CD14-positive monocyte (primary cell): ENCODE data around the gene PTPRE. TPM values are rescaled to one million over a fixed set of nuclear protein-coding genes. Genes with fewer than 3 reads are reported as not detected.

Source experiments
- DNase-seq, 3 donors: peaks; one replicate each; pipeline ENCODE4 v3.0.0-alpha.2; 2011 to 2022
- H2AFZ ChIP-seq: 2 replicates; pipeline ENCODE4 v1.6.0; 2012; ENCODE audit warnings: mild to moderate bottlenecking, low read depth, low read length, inconsistent platforms; ENCODE audit not compliant: insufficient read depth, poor library complexity, severe bottlenecking
- H3K27ac ChIP-seq, 2 donors: 1 replicate in 1 of 2; 2 replicates in 1 of 2; pipeline ENCODE4 v1.5.1; 2012 to 2013; ENCODE audit warnings: low read length in 2 of 2, control low read depth in 1 of 2, inconsistent platforms in 1 of 2, low read depth in 1 of 2, mild to moderate bottlenecking in 1 of 2
- H3K27me3 ChIP-seq, 2 donors: one replicate each; pipeline versions ENCODE4 v1.6.0 to v1.6.1; 2011 to 2013; ENCODE audit warnings: low read length in 2 of 2; ENCODE audit not compliant: control insufficient read depth in 2 of 2, insufficient read depth in 2 of 2
- H3K36me3 ChIP-seq, 2 donors: replicated peaks in 1 of 2; 1 replicate in 1 of 2; 2 replicates in 1 of 2; pipeline versions ENCODE4 v1.5.1 to v1.6.1; 2012 to 2013; ENCODE audit warnings: low read length in 2 of 2, control low read depth in 1 of 2, inconsistent platforms in 1 of 2, mild to moderate bottlenecking in 1 of 2; ENCODE audit not compliant: insufficient read depth in 2 of 2, control insufficient read depth in 1 of 2
- H3K4me1 ChIP-seq, 2 donors: 1 replicate in 1 of 2; 2 replicates in 1 of 2; pipeline versions ENCODE4 v1.5.1 to v1.6.1; 2012 to 2013; ENCODE audit warnings: low read length in 2 of 2, control low read depth in 1 of 2, inconsistent platforms in 1 of 2, mild to moderate bottlenecking in 1 of 2, moderate library complexity in 1 of 2; ENCODE audit not compliant: insufficient read depth in 2 of 2, control insufficient read depth in 1 of 2
- H3K4me2 ChIP-seq: replicated peaks from 2 replicates; pipeline ENCODE3; 2012; ENCODE audit warnings: low read length, moderate library complexity, mild to moderate bottlenecking; ENCODE audit not compliant: poor library complexity, severe bottlenecking; ENCODE audit errors: extremely low read depth
- H3K4me3 ChIP-seq, 3 experiments: fragments of 200-600 bp in 1 of 3; sonication (generic) in 1 of 3; replicated peaks in 1 of 3; 1 replicate in 2 of 3; 2 replicates in 1 of 3; pipeline ENCODE4 v1.5.1; 2011 to 2013; ENCODE audit warnings: low read length in 3 of 3, mild to moderate bottlenecking in 3 of 3, control low read depth in 2 of 3, low read depth in 2 of 3, inconsistent platforms in 1 of 3, moderate library complexity in 1 of 3
- H3K79me2 ChIP-seq: 2 replicates; pipeline ENCODE4 v1.6.0; 2012; ENCODE audit warnings: mild to moderate bottlenecking, control low read depth, inconsistent platforms, low read length, moderate library complexity; ENCODE audit not compliant: insufficient read depth
- H3K9ac ChIP-seq: 2 replicates; pipeline ENCODE4 v1.6.0; 2017; ENCODE audit warnings: low read length, mild to moderate bottlenecking; ENCODE audit not compliant: insufficient read depth, poor library complexity, severe bottlenecking
- H3K9me3 ChIP-seq, 2 donors: replicated peaks in 1 of 2; 1 replicate in 1 of 2; 2 replicates in 1 of 2; pipeline versions ENCODE4 v1.5.1 to v1.6.1; 2012 to 2013; ENCODE audit warnings: low read length in 2 of 2, control low read depth in 1 of 2; ENCODE audit not compliant: control insufficient read depth in 1 of 2, insufficient read depth in 1 of 2
- H4K20me1 ChIP-seq: 2 replicates; pipeline ENCODE4 v1.6.0; 2012; ENCODE audit warnings: mild to moderate bottlenecking, low read length, control low read depth, moderate library complexity; ENCODE audit not compliant: insufficient read depth
- H3K27ac Mint-ChIP-seq, 7 donors: one replicate each; pipeline ENCODE4 v1.8.0; 2020; ENCODE audit warnings: mild to moderate bottlenecking in 7 of 7, mixed read lengths in 7 of 7, moderate library complexity in 6 of 7, inconsistent platforms in 2 of 7
- H3K27me3 Mint-ChIP-seq, 3 donors: one replicate each; pipeline ENCODE4 v1.8.0; 2021 to 2022; ENCODE audit warnings: low read depth in 3 of 3, mild to moderate bottlenecking in 3 of 3, mixed read lengths in 3 of 3, moderate library complexity in 3 of 3, inconsistent platforms in 1 of 3
- H3K36me3 Mint-ChIP-seq, 2 donors: one replicate each; pipeline ENCODE4 v1.8.0; 2020; ENCODE audit warnings: mixed read lengths in 2 of 2, inconsistent platforms in 1 of 2, mild to moderate bottlenecking in 1 of 2
- H3K4me1 Mint-ChIP-seq: one replicate; pipeline ENCODE4 v1.8.0; 2020; ENCODE audit warnings: mild to moderate bottlenecking, mixed read lengths
- H3K4me3 Mint-ChIP-seq, 2 donors: one replicate each; pipeline ENCODE4 v1.8.0; 2020; ENCODE audit warnings: mild to moderate bottlenecking in 2 of 2, mixed read lengths in 2 of 2, moderate library complexity in 1 of 2
- H3K9me3 Mint-ChIP-seq, 7 donors: one replicate each; pipeline ENCODE4 v1.8.0; 2020 to 2022; ENCODE audit warnings: mixed read lengths in 7 of 7, mild to moderate bottlenecking in 6 of 7, moderate library complexity in 6 of 7, inconsistent platforms in 2 of 7
- CTCF ChIP-seq: fragments of 200-600 bp; IDR thresholded peaks from one replicate; pipeline ENCODE4 v1.8.0; 2022; ENCODE audit warnings: antibody characterized with exemption, mild to moderate bottlenecking
- WGBS: methylation state at CpG from one replicate; pipeline ENCODE4 v1.1.5; 2013; ENCODE audit warnings: missing lambda C conversion rate; ENCODE audit not compliant: insufficient coverage; 5-methylcytosine and 5-hydroxymethylcytosine counted together
- intact Hi-C, 2 donors: fragments of 100-400 bp; cut with micrococcal nuclease; formaldehyde crosslinking; loops; one replicate each; pipeline versions ENCODE4 v1.15.0 to v1.15.1; 2023
- polyA plus RNA-seq, 3 donors: library from polyadenylated mRNA; depleted of rRNA in 1 of 3; unstranded in 2 of 3; stranded (reverse) in 1 of 3; fragments of 300-500 nt in 2 of 3; fragments of >200 nt in 1 of 3; fragmentation: Illumina TruSeq in 2 of 3; gene quantifications; 1 replicate in 2 of 3; 2 replicates in 1 of 3; pipeline ENCODE4 v1.2.3, GENCODE V29; 2012 to 2021

Gene PTPRE
- polyA plus RNA-seq, 3 donors = 95.2 to 271 (median 125) TPM

GRCh38 chr10:127971963-127972615 lies 65.2 kb downstream of the PTPRE start:
- H3K79me2 ChIP-seq = peaks cover 32% of the 10 kb centered on the region
- Mint-ChIP-seq H3K9me3 (no peaks in the 10 kb centered on the region), H3K36me3 (peaks cover 21 to 34% of the 10 kb centered on the region in 2 donors), H3K4me1 (peaks cover 66% of the 10 kb centered on the region), H3K27me3 (peaks cover 0 to 2% (median 0%) of the 10 kb centered on the region in 3 donors), H3K4me3 (no peak overlapping the region), H3K27ac (peak overlapping the region in 2 of 7 donors; percentile 26 to 68)
- H3K4me2 ChIP-seq = no peak overlapping the region
- H4K20me1 ChIP-seq = peaks cover 51% of the 10 kb centered on the region
- H3K4me1 ChIP-seq = peaks cover 44 to 53% of the 10 kb centered on the region in 2 donors
- TF ChIP-seq CTCF = no peak
- intact Hi-C loops = no loop called here
- H3K9me3 ChIP-seq = no peaks in the 10 kb centered on the region
- H3K27ac ChIP-seq = no peak overlapping the region
- H3K9ac ChIP-seq = no peak overlapping the region
- 97% methylated on average over 6 of the region's 12 CpGs for WGBS
- no peak overlapping the region for H3K4me3 ChIP-seq
- peaks cover 0 to under 1% of the 10 kb centered on the region in 2 donors for H3K36me3 ChIP-seq
- H2AFZ ChIP-seq = no peak overlapping the region
- no peaks in the 10 kb centered on the region for H3K27me3 ChIP-seq
- DNase-seq = no peak

GRCh38 chr10:127972751-127973357 lies 66.0 kb downstream of the PTPRE start:
- Histone ChIP-seq H3K9me3 (no peaks in the 10 kb centered on the region), H3K9ac (no peak overlapping the region), H3K27ac (no peak overlapping the region), H3K27me3 (no peaks in the 10 kb centered on the region), H3K79me2 (peaks cover 31% of the 10 kb centered on the region), H2AFZ (no peak overlapping the region), H3K36me3 (no peaks in the 10 kb centered on the region), H4K20me1 (peaks cover 52% of the 10 kb centered on the region), H3K4me2 (no peak overlapping the region), H3K4me1 (peaks cover 52 to 61% of the 10 kb centered on the region in 2 donors), H3K4me3 (no peak overlapping the region)
- peaks cover 0 to 2% (median 0%) of the 10 kb centered on the region in 3 donors for H3K27me3 Mint-ChIP-seq
- no peak for TF ChIP-seq CTCF
- peaks cover 17 to 29% of the 10 kb centered on the region in 2 donors for H3K36me3 Mint-ChIP-seq
- peaks cover 0 to 2% (median 0%) of the 10 kb centered on the region in 7 donors for H3K9me3 Mint-ChIP-seq
- intact Hi-C loops = no loop called here
- peaks cover 69% of the 10 kb centered on the region for H3K4me1 Mint-ChIP-seq
- 100% methylated on average over 1 of the region's 4 CpGs for WGBS
- no peak overlapping the region for H3K4me3 Mint-ChIP-seq
- peak overlapping the region in 1 of 7 donors; percentile 77 for H3K27ac Mint-ChIP-seq
- no peak for DNase-seq
